Thyroid gland (tissue), 4 donors: ENCODE data around the gene GPR155. TPM values are rescaled to one million over a fixed set of nuclear protein-coding genes. Genes with fewer than 3 reads are reported as not detected.
A peak's percentile ranks its signal among the peaks of the same experiment; 100 is the strongest.
"Not testable (repeated sequence)": the region's sequence is repeated elsewhere in the genome, so short reads cannot be mapped to it uniquely, and the experiment has no call there.

ENCODE experiments used
- DNase-seq, 2 donors: peaks; one replicate each; pipeline ENCODE4 v3.0.0-alpha.2; 2019
- H3K27ac ChIP-seq, 3 donors: fragments of 200-600 bp; sonication (generic); 1 replicate in 2 of 3; 2 replicates in 1 of 3; pipeline ENCODE4 v1.5.1; 2016 to 2019; ENCODE audit warnings: mild to moderate bottlenecking in 1 of 3, moderate library complexity in 1 of 3
- H3K27me3 ChIP-seq: fragments of 200-600 bp; sonication (generic); one replicate; pipeline ENCODE4 v1.5.1; 2019
- H3K36me3 ChIP-seq, 2 donors: fragments of 200-600 bp; sonication (generic); one replicate each; pipeline ENCODE4 v1.5.1; 2016 to 2019
- H3K4me1 ChIP-seq, 2 donors: fragments of 200-600 bp; sonication (generic); one replicate each; pipeline ENCODE4 v1.5.1; 2017 to 2019
- H3K4me3 ChIP-seq, 3 donors: fragments of 200-600 bp; sonication (generic); replicated peaks in 1 of 3; 1 replicate in 2 of 3; 2 replicates in 1 of 3; pipeline ENCODE4 v1.5.1; 2016; ENCODE audit warnings: mild to moderate bottlenecking in 1 of 3
- H3K9me3 ChIP-seq: fragments of 200-600 bp; sonication (generic); one replicate; pipeline ENCODE4 v1.5.1; 2017
- CTCF ChIP-seq, 6 experiments: fragments of 200-600 bp in 3 of 6; fragments of 450-650 bp in 3 of 6; sonication (generic) in 3 of 6; IDR thresholded peaks; one replicate each; pipeline ENCODE4 v1.5.1; 2016 to 2019; ENCODE audit warnings: antibody characterized with exemption in 6 of 6, mild to moderate bottlenecking in 2 of 6, inconsistent platforms in 1 of 6, moderate library complexity in 1 of 6
- POLR2A ChIP-seq, 2 donors: fragments of 450-650 bp; IDR thresholded peaks; one replicate each; pipeline ENCODE4 v1.6.1; 2017; ENCODE audit warnings: antibody characterized with exemption in 2 of 2, mild to moderate bottlenecking in 2 of 2, moderate library complexity in 1 of 2
- WGBS, 2 donors: methylation state at CpG; one replicate each; pipeline ENCODE4 v1.1.5; 2017; 5-methylcytosine and 5-hydroxymethylcytosine counted together
- intact Hi-C: fragments of 100-400 bp; cut with DNase I; formaldehyde crosslinking; loops from one replicate; pipeline ENCODE4 v1.15.1; 2023
- total RNA-seq, 4 donors: library from RNA; depleted of rRNA; stranded (reverse); fragments of >200 nt; gene quantifications; one replicate each; pipeline ENCODE4 v1.2.3, GENCODE V29; 2016

GPR155 gene
- total RNA-seq, 4 donors from 2014 or later: 7.1 to 10.9 (median 10.2) TPM

GRCh38 chr2:174395969-174396630 lies 90.7 kb downstream of the GPR155 start:
- H3K4me1 ChIP-seq: peaks cover 15 to 19% of the 10 kb centered on the region in 2 donors
- intact Hi-C loops: no loop called here
- DNase-seq: peak; percentile 8 to 11
- TF ChIP-seq POLR2A (IDR thresholded peaks at IDR 0.05): peak in 1 of 2 donors; percentile 5
- no peak for TF ChIP-seq CTCF (IDR thresholded peaks at IDR 0.05)
- H3K4me3 ChIP-seq: peak overlapping the region; percentile 52 to 99 (median 67)
- H3K27ac ChIP-seq: peak overlapping the region; percentile 58 to 87 (median 86)
- no peaks in the 10 kb centered on the region for H3K9me3 ChIP-seq
- H3K36me3 ChIP-seq: no peaks in the 10 kb centered on the region
- 9 to 11% methylated on average over 24 to 27 of the region's 27 CpGs for WGBS, 2 donors
- no peaks in the 10 kb centered on the region for H3K27me3 ChIP-seq

GRCh38 chr2:174395284-174395968 lies 91.4 kb downstream of the GPR155 start, which contains the start of gene SCRN3:
Gene SCRN3, plus strand, starts transcription at chr2:174395730. Its CDS starts 2,554 bp downstream, at chr2:174398284.
- peaks cover 11 to 19% of the 10 kb centered on the region in 2 donors for H3K4me1 ChIP-seq
- WGBS, 2 donors: 1% methylated on average over 18 to 20 of the region's 35 CpGs
- intact Hi-C loops: no loop called here
- TF ChIP-seq CTCF (IDR thresholded peaks at IDR 0.05) (no peak), POLR2A (IDR thresholded peaks at IDR 0.05) (peak in 1 of 2 donors; percentile 76)
- H3K9me3 ChIP-seq: no peaks in the 10 kb centered on the region
- peak within 1 kb of the TSS; percentile 77 to 87 (median 86) for H3K27ac ChIP-seq
- DNase-seq: peak; percentile 89 to 95
- no peaks in the 10 kb centered on the region for H3K27me3 ChIP-seq
- H3K4me3 ChIP-seq: peak within 1 kb of the TSS; percentile 52 to 99 (median 67)
- no peaks in the 10 kb centered on the region for H3K36me3 ChIP-seq

GRCh38 chr2:174392706-174393105 lies 94.1 kb downstream of the GPR155 start:
- H3K36me3 ChIP-seq: peaks cover under 1 to 3% of the 10 kb centered on the region in 2 donors
- H3K27me3 ChIP-seq: no peaks in the 10 kb centered on the region
- H3K27ac ChIP-seq: no peak overlapping the region
- no peaks in the 10 kb centered on the region for H3K9me3 ChIP-seq
- no peak for DNase-seq
- intact Hi-C loops: no loop called here
- H3K4me3 ChIP-seq: no peak overlapping the region
- TF ChIP-seq CTCF (IDR thresholded peaks at IDR 0.05) (no peak), POLR2A (IDR thresholded peaks at IDR 0.05) (no peak)
- H3K4me1 ChIP-seq: peaks cover 11 to 19% of the 10 kb centered on the region in 2 donors

- DNase-seq, H3K4me3 ChIP-seq, H3K9me3 ChIP-seq, H3K27me3 ChIP-seq, intact Hi-C loops, H3K27ac ChIP-seq: not testable (repeated sequence)
- Histone ChIP-seq H3K36me3 (peaks cover 16% of the 10 kb centered on the region in 2 donors), H3K4me1 (peaks cover 11 to 19% of the 10 kb centered on the region in 2 donors)
- WGBS, 2 donors: 95 to 99% methylated on average over 3 of the region's 3 CpGs
Measured at GRCh38 chr2:174390303-174390702, 96.5 kb downstream of the GPR155 start.

GRCh38 chr2:174389542-174389941 lies 97.3 kb downstream of the GPR155 start:
- peaks cover 16% of the 10 kb centered on the region in 2 donors for H3K36me3 ChIP-seq
- WGBS, 2 donors: 86 to 93% methylated on average over 6 of the region's 6 CpGs
- H3K27me3 ChIP-seq: no peaks in the 10 kb centered on the region
- intact Hi-C loops: no loop called here
- no peaks in the 10 kb centered on the region for H3K9me3 ChIP-seq
- H3K4me3 ChIP-seq: no peak overlapping the region
- DNase-seq: no peak
- H3K4me1 ChIP-seq: peaks cover 8 to 16% of the 10 kb centered on the region in 2 donors
- no peak for TF ChIP-seq POLR2A (IDR thresholded peaks at IDR 0.05)
- no peak for TF ChIP-seq CTCF (IDR thresholded peaks at IDR 0.05)
- H3K27ac ChIP-seq: no peak overlapping the region

- DNase-seq, intact Hi-C loops, H3K4me3 ChIP-seq, H3K27ac ChIP-seq, H3K4me1 ChIP-seq, H3K27me3 ChIP-seq, H3K9me3 ChIP-seq: not testable (repeated sequence)
- WGBS, 2 donors: 94 to 98% methylated on average over 3 of the region's 3 CpGs
- peaks cover 16% of the 10 kb centered on the region in 2 donors for H3K36me3 ChIP-seq
Measured at GRCh38 chr2:174388706-174389105, 98.1 kb downstream of the GPR155 start.
